Activated CD8-positive, alpha-beta memory T cell treated with anti-CD3 and anti-CD28 coated beads for 48 hours (primary cell): ENCODE results near the gene SHC3.

ENCODE experiments used
- DNase-seq, 3 experiments: peaks; one replicate each; pipeline ENCODE4 v3.0.0-alpha.2; 2020; ENCODE audit warnings: low read depth in 2 of 3, low spot score in 2 of 3

Gene SHC3

GRCh38 chr9:89154651-89155336, 23.8 kb downstream of the SHC3 start:
- no peak for DNase-seq

GRCh38 chr9:89154218-89154617, 24.4 kb downstream of the SHC3 start:
- DNase-seq: no peak

- DNase-seq: no peak
Observed at GRCh38 chr9:89153232-89154017, 25.2 kb downstream of the SHC3 start.

GRCh38 chr9:89149726-89150125, 28.9 kb downstream of the SHC3 start:
- no peak for DNase-seq

GRCh38 chr9:89145097-89145496, 33.5 kb downstream of the SHC3 start:
- DNase-seq: no peak

- no peak for DNase-seq
Observed at GRCh38 chr9:89144238-89144637, 34.4 kb downstream of the SHC3 start.

- no peak for DNase-seq
Observed at GRCh38 chr9:89143266-89143665, 35.4 kb downstream of the SHC3 start.

GRCh38 chr9:89139455-89139854, 39.2 kb downstream of the SHC3 start:
- no peak for DNase-seq

- DNase-seq: no peak
Observed at GRCh38 chr9:89138463-89139390, 39.9 kb downstream of the SHC3 start.

- DNase-seq: no peak
Observed at GRCh38 chr9:89137542-89138462, 40.8 kb downstream of the SHC3 start.

GRCh38 chr9:89135591-89136166, 42.9 kb downstream of the SHC3 start:
- no peak for DNase-seq

GRCh38 chr9:89134709-89135108, 43.9 kb downstream of the SHC3 start:
- DNase-seq: no peak

GRCh38 chr9:89122949-89123348, 55.7 kb downstream of the SHC3 start:
- DNase-seq: no peak

- DNase-seq: no peak
Observed at GRCh38 chr9:89120704-89121103, 57.9 kb downstream of the SHC3 start.

GRCh38 chr9:89116805-89117192, 61.8 kb downstream of the SHC3 start:
- DNase-seq: no peak

- no peak for DNase-seq
Observed at GRCh38 chr9:89116064-89116804, 62.4 kb downstream of the SHC3 start.

- DNase-seq: no peak
Observed at GRCh38 chr9:89115426-89115825, 63.2 kb downstream of the SHC3 start.

GRCh38 chr9:89114741-89115140, 63.9 kb downstream of the SHC3 start:
- no peak for DNase-seq

- DNase-seq: no peak
Observed at GRCh38 chr9:89113851-89114250, 64.8 kb downstream of the SHC3 start.

GRCh38 chr9:89112243-89112642, 66.4 kb downstream of the SHC3 start:
- DNase-seq: no peak
